ENCODE results near the gene CST7.

The CST7 gene

DNA sequence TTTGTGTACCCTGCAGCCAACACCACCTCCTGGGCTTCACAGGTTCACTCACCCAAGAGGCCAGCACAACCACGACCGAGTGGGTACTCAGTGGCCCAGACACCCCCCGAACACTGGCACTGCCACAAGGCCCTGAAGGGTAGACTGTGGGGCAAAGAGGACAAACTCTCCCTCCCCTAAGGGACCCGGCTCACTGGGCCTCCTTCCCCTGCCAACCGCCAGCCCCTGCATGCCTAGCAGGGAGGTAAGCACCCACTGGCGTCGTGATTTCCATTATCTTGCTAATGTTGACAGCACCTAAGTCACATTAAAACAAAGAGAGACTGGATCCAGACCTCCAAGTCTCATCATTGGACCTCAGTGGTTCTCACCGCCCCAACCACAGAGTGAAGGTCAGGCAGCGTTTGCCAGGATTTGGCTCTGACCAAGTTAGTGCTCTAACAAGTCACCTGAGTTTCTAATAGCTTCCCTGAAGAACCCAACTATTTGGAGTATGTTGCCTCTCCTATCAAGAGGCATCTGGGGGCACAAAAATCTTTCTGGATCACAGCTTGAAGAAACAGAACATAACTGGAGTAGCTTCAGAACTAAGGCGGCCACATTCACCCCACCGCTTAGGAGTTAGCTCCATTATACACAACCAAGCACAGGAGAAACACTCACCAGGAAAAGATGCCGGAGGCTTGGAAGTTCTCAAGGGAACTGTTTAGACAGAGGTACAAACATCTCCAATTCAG lies 57.5 kb downstream of the CST7 start:
- Histone ChIP-seq H3K9me3 (ENCODE audit: control insufficient read depth in 2 of 2, low read length in 2 of 2) (no peaks in the 10 kb centered on the region), H3K9ac (ENCODE audit: low read length in 2 of 2) (no peak overlapping the region), H3K4me3 (ENCODE audit: low read length in 2 of 2) (no peak overlapping the region), H3K4me1 (ENCODE audit: control insufficient read depth, insufficient read depth, low read length) (peaks cover 54% of the 10 kb centered on the region), H3K36me3 (ENCODE audit: control insufficient read depth in 2 of 2, insufficient read depth in 2 of 2, low read length in 2 of 2) (peaks cover 10 to 34% of the 10 kb centered on the region in 2 donors), H3K27me3 (ENCODE audit: control insufficient read depth in 1 of 2, insufficient read depth in 2 of 2, low read length in 2 of 2) (no peaks in the 10 kb centered on the region), H3K27ac (ENCODE audit: low read length) (peak overlapping the region; percentile 82)

DNA sequence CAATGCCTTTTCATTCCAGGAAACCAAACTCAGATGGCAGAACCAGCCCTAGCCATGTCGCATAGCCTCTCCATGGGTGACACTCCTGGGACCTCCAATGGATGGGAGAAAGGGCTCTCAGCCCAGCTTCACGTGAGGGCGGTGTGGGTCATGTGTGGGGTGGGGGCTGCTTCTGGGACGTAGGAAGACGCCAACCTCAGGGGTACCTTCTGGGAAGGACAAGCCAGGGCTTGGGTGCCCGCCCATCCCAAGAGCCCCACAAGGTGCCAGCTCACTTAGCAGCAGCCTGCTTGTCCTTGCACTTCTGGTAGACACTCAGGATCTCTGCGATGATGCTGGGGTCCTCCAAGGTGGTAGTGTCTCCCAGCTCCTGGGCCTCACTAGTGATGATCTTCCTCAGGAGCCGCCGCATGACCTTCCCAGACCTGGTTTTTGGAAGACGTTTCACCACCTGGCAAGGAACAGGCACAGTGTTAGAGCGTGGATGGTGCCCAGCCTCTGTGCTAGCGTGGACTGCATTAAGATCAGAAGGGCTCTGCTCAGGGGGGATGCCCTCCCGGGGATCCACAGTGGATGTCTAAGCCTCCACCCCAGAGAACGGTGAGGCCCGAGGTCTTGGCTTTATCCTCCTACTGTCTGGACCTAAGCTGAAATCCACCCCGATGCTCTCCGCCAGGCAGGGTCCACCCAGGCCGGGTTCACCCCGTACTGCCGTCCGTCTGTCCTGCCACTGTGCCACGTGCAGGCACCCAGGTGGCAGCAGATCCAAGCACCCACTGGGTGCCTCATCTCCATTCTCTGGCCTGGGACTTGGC lies 58.6 kb downstream of the CST7 start:
- H3K9me3 ChIP-seq (ENCODE audit: control insufficient read depth in 2 of 2, low read length in 2 of 2), result no peaks in the 10 kb centered on the region
- no peak overlapping the region for H3K9ac ChIP-seq (ENCODE audit: low read length in 2 of 2)
- H3K4me1 ChIP-seq (ENCODE audit: control insufficient read depth, insufficient read depth, low read length), result peaks cover 54% of the 10 kb centered on the region
- peaks cover 21 to 45% of the 10 kb centered on the region in 2 donors for H3K36me3 ChIP-seq (ENCODE audit: control insufficient read depth in 2 of 2, insufficient read depth in 2 of 2, low read length in 2 of 2)
- no peaks in the 10 kb centered on the region for H3K27me3 ChIP-seq (ENCODE audit: control insufficient read depth in 1 of 2, insufficient read depth in 2 of 2, low read length in 2 of 2)
- H3K4me3 ChIP-seq (ENCODE audit: low read length in 2 of 2), result no peak overlapping the region
- peak overlapping the region; percentile 58 for H3K27ac ChIP-seq (ENCODE audit: low read length)

- Histone ChIP-seq H3K27me3 (ENCODE audit: control insufficient read depth in 1 of 2, insufficient read depth in 2 of 2, low read length in 2 of 2) (no peaks in the 10 kb centered on the region), H3K4me3 (ENCODE audit: low read length in 2 of 2) (no peak overlapping the region), H3K9me3 (ENCODE audit: control insufficient read depth in 2 of 2, low read length in 2 of 2) (no peaks in the 10 kb centered on the region), H3K9ac (ENCODE audit: low read length in 2 of 2) (no peak overlapping the region), H3K36me3 (ENCODE audit: control insufficient read depth in 2 of 2, insufficient read depth in 2 of 2, low read length in 2 of 2) (peaks cover 24 to 54% of the 10 kb centered on the region in 2 donors), H3K4me1 (ENCODE audit: control insufficient read depth, insufficient read depth, low read length) (peaks cover 54% of the 10 kb centered on the region), H3K27ac (ENCODE audit: low read length) (peak overlapping the region; percentile 58)
Measured at GRCh38 chr20:25008388-25009217, 59.5 kb downstream of the CST7 start.

Measured in stomach smooth muscle (tissue), 2 donors.